GM21619 (cell line): ENCODE results near the gene PCDHB15.
"Not testable (repeated sequence)": the region's sequence is repeated elsewhere in the genome, so short reads cannot be mapped to it uniquely, and the experiment has no call there.

Experiments used
- ATAC-seq: cut with Tn5 transposase; IDR thresholded peaks from one replicate; pipeline ENCODE4 v1.9.1; 2021; ENCODE audit not compliant: unreplicated experiment

The PCDHB15 gene

GRCh38 chr5:141247434-141247833 lies 2.2 kb downstream of the PCDHB15 start:
- not testable (repeated sequence) for ATAC-seq

DNA sequence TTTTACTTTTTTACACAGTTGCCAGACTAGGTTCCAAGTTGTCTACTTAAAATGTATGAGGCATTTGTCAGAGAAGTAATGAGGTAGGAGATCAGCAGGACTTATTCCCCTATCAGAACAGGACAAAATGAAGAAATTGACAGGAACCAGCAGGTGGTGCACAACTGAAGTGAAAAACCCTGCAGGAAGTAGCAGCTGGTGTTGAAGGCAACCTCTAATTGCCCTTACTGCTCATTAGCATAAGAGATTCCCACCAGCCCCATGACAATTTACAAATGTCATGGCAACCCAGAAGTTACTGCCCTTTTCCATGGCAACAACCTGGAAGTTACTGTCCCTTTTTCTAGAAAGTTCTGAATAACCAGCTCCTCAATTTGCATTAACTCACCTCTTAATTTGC lies 5.4 kb downstream of the PCDHB15 start:
- ATAC-seq: no peak

GRCh38 chr5:141258464-141258863 lies 13.3 kb downstream of the PCDHB15 start:
- ATAC-seq: no peak

GRCh38 chr5:141258948-141259347 lies 13.8 kb downstream of the PCDHB15 start:
- ATAC-seq: no peak

DNA sequence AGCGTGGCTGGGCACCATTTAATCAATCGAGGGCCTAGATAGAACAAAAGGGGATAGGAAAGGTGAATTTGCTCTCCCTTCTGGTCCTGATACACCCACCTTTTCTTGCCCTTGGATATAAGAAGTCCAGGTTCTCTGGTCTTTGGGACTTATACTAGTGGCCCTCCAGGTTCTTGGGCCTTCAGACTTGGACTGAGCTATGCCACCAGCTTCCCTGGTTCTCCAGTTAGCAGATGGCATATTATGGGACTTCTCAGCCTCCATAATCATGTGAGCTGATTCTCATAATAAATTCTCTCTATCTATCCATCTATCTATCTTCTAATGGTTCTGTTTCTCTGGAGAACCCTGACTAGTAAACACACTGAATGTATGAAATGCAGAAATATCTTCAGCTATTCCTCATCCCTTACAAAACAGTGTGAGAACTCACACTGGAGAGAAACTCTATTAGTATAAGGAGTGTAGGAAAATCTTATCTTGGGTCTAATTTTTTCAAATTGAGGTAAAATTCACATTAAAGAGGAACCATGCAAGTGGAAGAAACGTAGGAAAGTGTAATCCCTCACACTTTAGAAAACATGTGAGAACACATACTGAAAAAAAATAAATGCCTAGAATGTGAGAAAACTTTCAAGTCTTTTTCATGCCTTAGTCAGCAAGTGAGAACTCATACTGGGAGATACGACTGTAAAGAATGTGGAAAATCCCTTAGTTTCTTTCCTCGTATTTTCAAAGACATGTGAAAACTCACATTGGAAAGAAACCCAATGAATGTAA lies 15.5 kb downstream of the PCDHB15 start:
- no peak for ATAC-seq

- ATAC-seq: no peak
Measured at GRCh38 chr5:141261238-141261546, 16.0 kb downstream of the PCDHB15 start.

DNA sequence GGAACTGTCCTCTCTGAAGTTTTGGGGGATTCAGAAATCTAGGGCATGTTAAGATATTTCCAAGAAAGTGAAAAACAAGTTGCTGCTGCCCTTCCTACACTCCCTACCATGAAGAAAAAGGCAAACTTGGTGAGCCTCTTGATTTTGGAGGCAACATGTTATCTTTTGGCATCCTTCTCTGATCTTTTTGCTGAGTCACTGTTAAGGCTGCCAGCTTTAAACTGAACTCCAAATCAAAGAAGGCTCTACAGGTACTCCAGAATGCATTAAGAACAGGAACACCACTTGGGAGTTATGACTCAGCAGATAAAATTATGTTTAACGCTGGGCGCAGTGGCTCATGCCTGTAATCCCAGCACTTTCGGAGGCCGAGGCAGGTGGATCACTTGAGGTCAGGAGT lies 24.0 kb downstream of the PCDHB15 start:
- no peak for ATAC-seq

- no peak for ATAC-seq
Measured at GRCh38 chr5:141272906-141273305, 27.7 kb downstream of the PCDHB15 start.

DNA sequence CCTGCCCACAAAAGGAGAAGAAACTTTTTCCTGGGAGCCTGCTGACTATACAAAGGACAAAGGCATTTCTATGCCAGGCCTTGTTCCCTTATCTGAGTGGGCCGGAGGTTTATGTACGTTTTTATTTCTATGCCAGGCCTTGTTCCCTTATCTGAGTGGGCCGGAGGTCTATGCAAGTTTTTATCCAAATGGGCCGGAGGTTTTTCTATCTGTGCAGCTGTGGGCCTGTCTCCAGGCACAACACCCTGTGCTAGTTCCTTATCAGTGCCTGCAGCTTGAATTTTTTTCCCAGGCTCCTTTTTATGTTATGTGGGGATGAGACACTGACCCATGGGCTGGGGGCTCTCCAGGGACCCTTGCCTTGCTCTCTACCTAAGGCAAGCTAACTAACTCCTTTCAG lies 53.2 kb downstream of the PCDHB15 start:
- no peak for ATAC-seq
